GM21723 (cell line): ENCODE measurements around the gene ZBTB22.
"Not testable (repeated sequence)": the region's sequence is repeated elsewhere in the genome, so short reads cannot be mapped to it uniquely, and the experiment has no call there.

ENCODE experiments used
- ATAC-seq: cut with Tn5 transposase; IDR thresholded peaks from one replicate; pipeline ENCODE4 v1.9.1; 2021; ENCODE audit warnings: mild to moderate bottlenecking, moderate library complexity; ENCODE audit not compliant: unreplicated experiment

Gene ZBTB22

DNA sequence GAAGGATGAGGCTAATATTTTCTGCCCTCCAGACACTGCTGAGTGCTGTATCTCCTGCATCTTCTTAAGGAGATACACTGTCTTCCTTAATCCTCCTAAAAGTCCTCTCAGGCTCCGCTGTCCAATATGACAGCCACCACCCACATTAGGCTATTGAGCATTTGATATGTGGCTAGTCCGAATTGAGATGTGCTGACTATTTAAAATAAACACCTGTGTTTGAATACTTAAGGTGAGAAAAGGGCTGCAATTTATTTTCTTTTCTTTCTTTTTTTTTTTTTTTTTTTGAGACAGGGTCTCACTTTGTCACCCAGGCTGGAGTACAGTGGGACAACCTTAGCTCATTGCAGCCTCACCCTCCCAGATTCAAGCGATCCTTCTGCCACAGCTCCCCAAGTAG is 15.7 kb downstream of the ZBTB22 start:
- ATAC-seq, result no peak

DNA sequence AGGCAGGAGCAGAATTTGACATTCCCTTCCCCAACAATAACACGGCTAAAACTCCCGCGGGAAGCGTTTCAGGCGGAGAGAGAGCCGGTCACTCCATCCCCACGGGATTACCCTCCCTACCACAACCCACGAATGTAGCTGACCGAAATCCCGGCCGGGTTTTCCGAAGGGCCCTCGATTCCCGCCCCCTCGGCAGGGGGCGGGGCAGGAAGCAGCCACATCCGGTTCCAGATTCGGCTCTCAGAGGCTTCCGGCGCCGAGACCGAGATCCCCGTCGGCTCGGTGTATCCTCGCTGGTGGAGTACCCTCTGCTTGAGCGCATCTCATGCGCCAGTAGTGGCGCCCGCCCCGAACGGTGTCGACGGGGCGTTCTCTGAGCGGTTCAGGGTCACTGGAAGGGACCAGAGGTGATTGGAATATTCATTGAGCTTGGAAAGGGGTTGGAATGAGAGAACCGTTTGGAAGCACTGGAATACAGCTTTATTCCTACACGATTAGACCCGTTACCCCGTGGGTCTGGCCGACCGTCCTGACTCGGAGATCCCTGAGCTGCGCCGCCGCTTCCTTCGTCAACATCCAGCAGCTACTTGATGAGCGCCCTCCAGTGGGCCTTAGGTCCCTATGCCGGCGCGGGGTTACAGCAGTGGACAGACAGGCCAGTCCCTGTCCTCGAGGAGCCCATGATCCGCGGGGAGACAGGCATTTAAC is 18.2 kb downstream of the ZBTB22 start:
- peak; percentile 72 for ATAC-seq

- peak; percentile 26 for ATAC-seq
Observed at GRCh38 chr6:33298773-33299236, 18.7 kb downstream of the ZBTB22 start, which contains the start of gene RGL2. Gene RGL2, minus strand, starts transcription at chr6:33298942. Its CDS starts 332 bp downstream, at chr6:33298610.

DNA sequence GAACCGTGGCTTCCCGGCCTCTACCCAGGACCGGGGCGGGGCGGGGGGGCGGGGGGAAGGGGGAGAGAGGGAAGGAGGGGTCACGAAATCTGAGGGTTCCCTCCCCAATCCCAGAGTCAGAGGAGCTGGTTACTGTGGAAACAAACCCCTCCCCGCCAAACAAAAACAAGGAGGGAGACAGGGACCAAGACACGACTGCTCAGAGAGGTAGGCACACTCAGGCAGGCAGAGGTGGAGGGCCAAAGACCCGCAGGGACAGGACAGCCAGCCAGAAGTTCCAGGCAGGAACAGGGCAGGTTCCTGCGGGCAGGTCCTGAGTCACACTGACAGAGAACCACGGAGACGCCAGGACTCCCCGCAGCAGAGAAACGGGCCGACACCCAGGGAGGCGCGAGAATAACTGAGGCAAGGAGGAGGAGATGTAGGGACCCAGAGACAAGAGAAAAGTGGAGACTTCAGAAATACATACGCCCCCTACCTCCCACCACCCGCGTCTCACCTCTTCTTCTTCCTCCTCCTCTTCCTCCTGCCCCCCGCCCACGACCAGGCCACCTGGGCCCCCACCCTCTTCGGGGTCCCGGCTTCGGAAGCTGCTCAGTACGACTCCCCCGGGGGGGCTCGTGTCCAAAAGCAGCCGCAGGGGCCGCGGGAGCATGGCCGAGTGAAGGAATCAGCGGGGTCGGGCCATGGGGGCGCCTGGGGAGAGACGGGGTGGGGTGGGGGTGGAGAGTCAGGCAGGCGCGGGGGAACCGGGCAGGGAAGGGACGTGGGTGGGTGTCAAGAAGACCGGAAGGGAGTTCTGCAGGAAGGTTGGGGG is 19.4 kb downstream of the ZBTB22 start:
- ATAC-seq, result peak; percentile 25

DNA sequence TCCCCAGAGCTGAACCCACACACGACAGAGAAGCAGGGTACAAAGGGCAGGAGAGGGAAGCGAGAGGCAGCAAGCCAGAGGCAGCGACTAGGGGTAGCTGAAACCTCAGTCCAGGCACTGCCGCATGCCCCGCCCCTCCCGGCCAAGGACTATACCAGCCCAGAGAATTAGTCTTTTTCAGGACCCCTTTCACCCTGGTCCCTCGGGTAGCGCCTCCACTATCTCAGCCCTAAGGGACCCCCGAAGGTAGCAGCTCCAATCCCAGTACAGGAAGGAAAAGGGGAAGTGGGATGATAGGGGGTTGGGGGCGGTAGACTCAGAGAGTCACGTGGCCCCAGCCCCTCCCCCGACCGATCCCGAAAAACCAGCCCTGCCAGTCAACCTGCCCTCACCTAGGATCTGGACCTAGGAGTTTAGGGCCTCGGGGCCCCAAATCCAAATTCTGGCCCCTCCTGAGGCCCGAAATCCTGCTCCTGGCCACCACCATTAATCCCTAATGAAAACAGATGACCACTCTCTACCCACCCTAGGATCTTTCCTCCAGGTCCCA is 20.1 kb downstream of the ZBTB22 start:
- no peak for ATAC-seq

GRCh38 chr6:33296797-33297405 is 20.6 kb downstream of the ZBTB22 start:
- ATAC-seq, result no peak

- ATAC-seq, result no peak
Observed at GRCh38 chr6:33295621-33296369, 21.7 kb downstream of the ZBTB22 start.

- no peak for ATAC-seq
Observed at GRCh38 chr6:33294086-33294823, 23.3 kb downstream of the ZBTB22 start.

DNA sequence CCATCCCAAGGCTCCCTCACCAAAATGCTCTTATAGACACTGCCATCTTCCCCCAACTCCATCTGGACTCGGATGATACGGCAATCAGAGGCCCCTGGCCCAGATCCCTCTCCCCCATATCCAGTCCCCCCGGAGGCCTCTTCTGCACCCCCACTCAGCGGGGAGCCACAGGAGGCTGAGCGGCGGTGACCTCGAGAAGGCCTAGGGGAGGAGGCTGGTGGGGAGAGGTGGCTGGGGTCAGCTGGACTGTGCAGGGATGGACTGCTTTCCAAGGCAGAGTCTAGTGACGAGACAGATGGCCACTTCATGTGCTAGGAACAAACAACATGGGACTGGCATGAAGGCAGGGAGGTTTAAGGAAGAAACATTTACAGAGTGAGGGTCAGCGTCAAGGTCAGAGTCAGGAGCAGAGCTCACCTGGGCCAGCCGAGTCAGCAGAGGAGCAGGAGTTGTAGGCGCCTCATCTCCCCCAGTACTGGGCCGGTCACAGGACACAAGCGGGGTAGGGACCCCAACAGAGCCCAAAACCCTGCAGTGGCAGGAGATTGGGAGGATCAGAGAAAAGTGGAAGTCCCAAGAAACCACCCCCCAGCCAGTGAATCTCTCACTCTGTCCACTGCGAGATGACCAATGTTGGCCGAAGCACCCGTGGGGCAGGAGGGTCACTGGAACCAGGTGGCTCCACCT is 24.4 kb downstream of the ZBTB22 start:
- no peak for ATAC-seq

- no peak for ATAC-seq
Observed at GRCh38 chr6:33290459-33290858, 27.1 kb downstream of the ZBTB22 start.

DNA sequence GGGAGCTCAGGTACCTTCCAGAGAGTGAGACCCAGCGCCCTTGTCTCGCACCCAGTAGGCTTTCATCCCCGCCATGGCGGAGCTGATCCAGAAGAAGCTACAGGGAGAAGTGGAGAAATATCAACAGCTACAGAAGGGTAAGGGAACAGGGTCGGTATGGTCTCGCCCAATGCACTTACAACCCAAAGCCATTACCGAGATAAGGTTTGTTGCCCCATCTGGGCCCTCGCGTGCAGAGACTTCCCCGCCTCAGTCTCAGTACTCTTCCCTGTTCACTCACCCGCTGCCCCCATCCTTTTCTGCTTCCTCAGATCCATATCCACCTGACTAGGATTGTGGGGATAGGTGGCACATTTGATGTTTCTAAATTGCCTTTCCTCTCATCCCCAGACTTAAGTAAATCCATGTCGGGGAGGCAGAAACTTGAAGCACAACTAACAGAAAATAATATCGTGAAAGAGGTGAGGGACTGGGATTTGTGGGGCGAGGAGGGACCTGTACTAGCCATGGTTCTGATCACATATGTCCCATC is 27.7 kb downstream of the ZBTB22 start:
- peak; percentile 5 for ATAC-seq

DNA sequence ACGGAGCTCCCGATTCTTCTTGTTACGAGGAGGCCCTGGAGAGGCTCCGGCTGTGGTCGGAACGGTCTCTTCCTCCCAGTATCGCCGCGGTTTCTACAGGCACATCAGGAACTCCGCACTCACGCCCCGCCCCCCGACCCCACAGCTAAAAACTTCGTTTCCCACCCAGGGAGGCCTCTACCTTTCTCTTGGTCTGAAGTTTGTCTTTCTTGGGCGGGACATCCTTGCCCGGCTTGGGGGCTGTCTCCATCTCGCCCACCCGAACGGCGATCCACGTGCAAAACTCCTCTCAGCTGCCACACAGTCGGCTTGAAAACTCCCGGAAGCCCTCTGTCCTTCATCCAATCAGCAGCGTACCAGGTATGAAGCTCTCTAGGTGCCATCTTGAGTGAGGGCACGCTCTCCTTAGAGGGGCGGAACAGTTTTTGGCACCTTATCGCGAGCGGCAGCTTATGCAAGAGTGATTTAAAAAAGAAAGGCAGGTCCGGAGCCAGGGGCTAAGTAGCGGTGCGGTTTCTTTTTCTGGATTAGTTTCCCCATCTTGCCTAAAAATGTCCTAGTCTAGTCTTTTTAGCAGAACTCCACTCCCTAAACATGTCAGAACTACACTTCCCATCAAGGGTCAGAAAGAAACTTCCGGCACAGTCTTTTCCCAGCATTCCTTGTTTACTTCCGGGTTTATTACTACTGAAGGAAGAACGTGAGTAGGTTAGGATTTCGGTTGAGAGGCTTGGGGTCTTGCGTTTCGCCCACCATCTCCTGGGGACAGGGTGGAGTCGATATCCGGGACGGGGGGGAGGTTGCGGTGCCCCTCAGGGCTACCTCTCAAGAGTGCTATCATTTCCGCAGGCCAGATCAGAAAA is 28.4 kb downstream of the ZBTB22 start, which contains the start of the genes PFDN6 and WDR46:
Gene PFDN6 (plus strand): TSS at position 681 of the 863 bp plus-strand sequence. CDS start 256 bp downstream, outside the sequence.
Gene WDR46 (minus strand): TSS at position 319 of the 863 bp plus-strand sequence. CDS start 69 bp downstream, at position 250.
- peak; percentile 79 for ATAC-seq

- ATAC-seq, result no peak
Observed at GRCh38 chr6:33288141-33288920, 29.2 kb downstream of the ZBTB22 start.

DNA sequence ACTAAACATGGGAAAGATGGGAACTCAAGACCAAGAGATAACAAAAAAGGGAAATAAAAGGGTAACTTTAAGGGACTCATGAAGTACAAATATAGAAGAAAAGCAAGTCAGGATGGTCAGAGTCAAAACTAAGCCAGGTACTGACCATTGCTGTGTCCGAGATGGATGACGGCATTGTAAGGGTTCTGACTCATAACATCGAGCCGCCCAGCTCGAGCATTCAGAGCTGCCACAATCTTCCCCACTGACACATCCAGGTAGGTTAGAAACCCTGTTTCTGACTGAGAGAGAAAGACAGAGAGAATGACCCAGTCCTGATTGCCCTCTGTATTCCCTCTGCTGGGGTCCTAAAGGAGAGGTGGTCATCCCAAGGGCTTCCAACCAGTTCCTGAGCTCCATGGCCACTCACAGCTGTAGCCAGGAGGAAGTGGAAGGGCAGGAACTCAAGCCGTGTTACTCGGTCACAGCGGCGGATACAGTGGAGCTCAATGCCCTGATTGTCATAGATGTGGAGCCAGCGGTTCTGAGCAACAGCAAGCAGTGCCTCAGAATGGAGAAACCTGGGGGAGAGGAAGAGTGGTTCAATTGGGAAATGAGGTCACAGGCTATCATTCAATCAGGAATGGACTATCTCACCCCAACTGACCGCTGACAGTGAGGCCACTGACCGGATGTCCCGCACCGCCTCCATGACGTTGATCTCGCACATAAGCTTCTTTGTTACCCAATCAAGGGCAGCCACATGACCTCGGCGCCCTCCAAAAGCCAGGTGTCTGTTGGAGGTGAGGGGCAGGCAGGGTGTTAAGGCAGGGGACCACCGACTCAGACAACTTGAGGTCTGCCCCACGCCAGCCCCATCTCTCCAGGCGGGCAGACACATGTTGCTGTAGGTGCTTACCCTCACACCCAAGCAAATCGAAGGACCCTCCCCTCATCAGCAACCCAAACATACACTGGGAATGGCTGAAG is 30.3 kb downstream of the ZBTB22 start:
- no peak for ATAC-seq

GRCh38 chr6:33285214-33285613 is 32.3 kb downstream of the ZBTB22 start:
- ATAC-seq, result not testable (repeated sequence)

- no peak for ATAC-seq
Observed at GRCh38 chr6:33280539-33280938, 37.0 kb downstream of the ZBTB22 start.
